VCaP (cell line): ENCODE results near the gene DNAL1.

Experiments
- H3K27ac ChIP-seq: fragments of 450-650 bp; 2 replicates; pipeline ENCODE4 v1.5.1; 2017
- TF ChIP-seq, protein P1 (sequence below): fragments of 450-650 bp; conservative IDR thresholded peaks from 2 replicates; pipeline ENCODE4 v1.5.1; 2017; ENCODE audit warnings: mild to moderate bottlenecking, moderate library complexity

Gene DNAL1

GRCh38 chr14:73721101-73721821, 76.5 kb downstream of the DNAL1 start:
- H3K27ac ChIP-seq = no peak overlapping the region
- TF ChIP-seq, protein P1, sequence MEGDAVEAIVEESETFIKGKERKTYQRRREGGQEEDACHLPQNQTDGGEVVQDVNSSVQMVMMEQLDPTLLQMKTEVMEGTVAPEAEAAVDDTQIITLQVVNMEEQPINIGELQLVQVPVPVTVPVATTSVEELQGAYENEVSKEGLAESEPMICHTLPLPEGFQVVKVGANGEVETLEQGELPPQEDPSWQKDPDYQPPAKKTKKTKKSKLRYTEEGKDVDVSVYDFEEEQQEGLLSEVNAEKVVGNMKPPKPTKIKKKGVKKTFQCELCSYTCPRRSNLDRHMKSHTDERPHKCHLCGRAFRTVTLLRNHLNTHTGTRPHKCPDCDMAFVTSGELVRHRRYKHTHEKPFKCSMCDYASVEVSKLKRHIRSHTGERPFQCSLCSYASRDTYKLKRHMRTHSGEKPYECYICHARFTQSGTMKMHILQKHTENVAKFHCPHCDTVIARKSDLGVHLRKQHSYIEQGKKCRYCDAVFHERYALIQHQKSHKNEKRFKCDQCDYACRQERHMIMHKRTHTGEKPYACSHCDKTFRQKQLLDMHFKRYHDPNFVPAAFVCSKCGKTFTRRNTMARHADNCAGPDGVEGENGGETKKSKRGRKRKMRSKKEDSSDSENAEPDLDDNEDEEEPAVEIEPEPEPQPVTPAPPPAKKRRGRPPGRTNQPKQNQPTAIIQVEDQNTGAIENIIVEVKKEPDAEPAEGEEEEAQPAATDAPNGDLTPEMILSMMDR = no peak

GRCh38 chr14:73722581-73722980, 77.8 kb downstream of the DNAL1 start:
- peak overlapping the region; percentile 46; the same call in 1 of the 2 replicates for H3K27ac ChIP-seq
- TF ChIP-seq, protein P1 = no peak

- H3K27ac ChIP-seq = peak overlapping the region; percentile 46
- TF ChIP-seq, protein P1 = no peak
These were observed 78.6 kb downstream of the DNAL1 start for GRCh38 chr14:73723406-73723796.

DNA sequence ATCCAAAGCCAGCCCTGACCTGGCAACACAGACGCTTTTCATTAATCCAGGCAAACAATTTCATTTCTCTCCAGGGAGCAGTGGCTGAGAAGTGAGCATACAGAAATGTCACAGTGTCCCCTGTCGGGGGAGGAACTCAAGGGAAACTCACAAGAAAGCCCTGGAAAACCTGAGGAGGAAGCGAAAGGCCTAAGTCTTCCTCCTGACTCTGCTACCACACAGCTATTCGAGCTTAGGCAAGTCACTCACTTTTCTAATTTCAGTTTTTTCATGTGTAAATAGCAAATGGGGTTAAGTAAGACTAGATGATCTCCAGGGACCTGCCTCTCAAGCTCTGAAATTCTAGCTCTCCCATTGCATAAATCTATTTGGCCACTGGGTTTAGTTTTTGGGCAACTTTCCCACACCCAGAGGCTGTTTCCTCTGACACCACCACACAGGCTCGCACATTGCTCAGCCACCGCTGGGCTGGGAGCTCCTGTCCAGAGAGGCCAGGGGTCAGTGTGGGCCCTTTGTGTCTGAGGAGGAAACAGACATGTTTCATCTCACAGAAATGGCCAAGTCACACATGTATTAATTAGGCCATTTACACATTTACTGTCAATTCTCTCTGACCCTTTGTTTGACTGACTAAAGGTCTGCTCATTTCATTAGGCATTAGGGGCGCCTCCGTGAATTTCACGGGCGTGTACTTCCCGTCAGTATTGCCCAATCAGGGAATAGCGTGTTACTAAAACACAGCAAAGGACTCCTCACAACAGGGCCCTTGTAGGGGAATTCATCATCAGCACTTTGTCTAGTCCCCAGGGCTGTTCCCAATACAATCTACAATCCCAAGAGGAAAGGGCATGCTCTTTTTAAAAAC, 79.2 kb downstream of the DNAL1 start:
- TF ChIP-seq, protein P1 = peak; percentile 30

DNA sequence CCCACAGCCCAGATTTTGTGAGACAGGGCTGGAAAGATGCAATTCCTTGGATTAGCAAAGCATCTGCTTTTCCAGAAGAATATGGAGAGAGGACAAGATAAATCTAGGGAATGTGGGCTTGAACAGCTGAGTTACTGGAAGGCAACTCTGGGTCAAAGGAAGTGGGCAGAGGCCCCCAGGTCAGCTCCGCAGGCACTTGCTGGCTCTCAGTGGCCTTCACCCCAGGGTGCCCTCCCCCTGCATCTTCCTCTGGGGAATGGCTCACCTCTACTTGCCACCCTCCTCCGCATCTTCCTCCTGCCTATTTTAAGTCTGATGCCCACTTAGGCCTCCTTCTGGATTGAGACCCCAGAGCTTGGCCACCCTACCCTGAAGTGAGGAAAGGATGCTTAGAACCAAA, 79.9 kb downstream of the DNAL1 start:
- TF ChIP-seq, protein P1 = no peak
- peak overlapping the region; percentile 46 for H3K27ac ChIP-seq

More for the DNA sequence above, 79.2 kb downstream of the DNAL1 start:
- peak overlapping the region; percentile 46 for H3K27ac ChIP-seq

GRCh38 chr14:73725116-73726024, 80.6 kb downstream of the DNAL1 start:
- peak overlapping the region; percentile 46 for H3K27ac ChIP-seq
- TF ChIP-seq, protein P1 = no peak
